Dendritic cell treated with granulocyte-macrophage colony-stimulating factor and Interleukin-4, amounts not matched to agents 40 ng/mL and 50 ng/mL, for 4 days (primary cell): ENCODE results near the gene OSGEP.
A peak's percentile ranks its signal among the peaks of the same experiment; 100 is the strongest.

ENCODE experiments used
- H3K27ac Mint-ChIP-seq: one replicate; pipeline ENCODE4 v1.8.0; 2022; ENCODE audit warnings: mild to moderate bottlenecking, mixed read lengths
- H3K27me3 Mint-ChIP-seq: one replicate; pipeline ENCODE4 v1.8.0; 2022; ENCODE audit warnings: mild to moderate bottlenecking, mixed read lengths
- H3K36me3 Mint-ChIP-seq: one replicate; pipeline ENCODE4 v1.8.0; 2022; ENCODE audit warnings: low read depth, mixed read lengths
- H3K4me1 Mint-ChIP-seq: one replicate; pipeline ENCODE4 v1.8.0; 2022; ENCODE audit warnings: low read depth, mixed read lengths
- H3K4me3 Mint-ChIP-seq: one replicate; pipeline ENCODE4 v1.8.0; 2022; ENCODE audit warnings: mild to moderate bottlenecking, moderate library complexity, mixed read lengths
- H3K9me3 Mint-ChIP-seq: one replicate; pipeline ENCODE4 v1.8.0; 2022; ENCODE audit warnings: mixed read lengths
- intact Hi-C: fragments of 100-400 bp; cut with micrococcal nuclease; formaldehyde crosslinking; loops from one replicate; pipeline ENCODE4 v1.15.0; 2022

The OSGEP gene

DNA sequence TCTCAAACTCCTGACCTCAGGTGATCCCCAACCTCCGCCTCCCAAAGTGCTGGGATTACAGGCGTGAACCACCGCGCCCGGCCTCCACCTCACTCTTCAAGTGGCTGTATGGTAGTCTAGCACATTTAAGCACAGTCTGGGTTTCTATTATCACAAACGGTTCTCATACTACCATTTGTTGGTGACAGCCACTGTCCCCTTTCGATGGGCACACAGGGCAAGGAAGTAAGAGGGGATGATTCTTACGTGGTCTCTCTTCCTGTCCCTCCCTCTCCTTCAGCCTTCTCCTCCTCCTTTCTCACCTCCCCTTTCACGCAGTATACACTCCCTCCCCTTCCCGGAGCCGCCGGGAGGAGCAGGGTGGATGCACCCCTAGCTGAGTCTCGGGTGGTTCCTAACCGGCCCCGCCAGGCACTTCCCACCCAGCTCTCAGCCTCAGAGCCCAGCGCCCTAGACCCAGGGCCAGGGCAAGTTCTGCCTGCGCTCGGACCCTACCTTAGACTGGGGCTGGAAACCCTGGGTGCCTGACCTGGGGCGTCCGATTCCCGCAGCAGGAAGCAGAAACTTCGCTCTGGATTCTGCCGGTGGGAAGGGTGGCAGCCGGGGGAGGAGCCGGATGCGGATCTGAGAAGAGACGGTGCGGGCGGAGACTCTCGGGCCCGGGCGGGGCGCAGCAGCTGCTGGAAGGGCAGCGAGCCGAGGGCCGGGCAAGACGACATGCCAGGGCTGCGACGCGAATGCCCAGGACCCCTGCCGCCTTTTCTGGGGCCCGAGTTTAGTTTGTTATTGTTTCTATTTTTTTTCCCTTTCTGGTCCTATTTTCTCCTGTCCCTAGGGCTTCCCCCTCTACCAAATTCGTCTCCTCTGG, 41.5 kb downstream of the OSGEP start, which contains the start of gene TEP1:
TEP1 (minus strand) TSS at position 626 of the 868 bp plus-strand sequence. CDS start 5,062 bp downstream, outside the sequence.
- H3K27me3 Mint-ChIP-seq, result no peaks in the 10 kb centered on the region
- peaks cover 41% of the 10 kb centered on the region for H3K36me3 Mint-ChIP-seq
- H3K4me3 Mint-ChIP-seq, result peak within 1 kb of the TSS; percentile 95
- H3K27ac Mint-ChIP-seq, result peak within 1 kb of the TSS; percentile 92
- H3K4me1 Mint-ChIP-seq, result peaks cover 44% of the 10 kb centered on the region
- intact Hi-C loops, result loop anchor here (2.0 to 10.0 kb wide), 4 partner anchors 42 to 274 kb away; partner anchors contain the start of genes ANG, APEX1, OSGEP and PARP2
- H3K9me3 Mint-ChIP-seq, result no peaks in the 10 kb centered on the region

GRCh38 chr14:20412411-20412810, 42.2 kb downstream of the OSGEP start:
- H3K9me3 Mint-ChIP-seq, result no peaks in the 10 kb centered on the region
- H3K4me3 Mint-ChIP-seq, result peak overlapping the region; percentile 95
- H3K36me3 Mint-ChIP-seq, result peaks cover 48% of the 10 kb centered on the region
- H3K4me1 Mint-ChIP-seq, result peaks cover 47% of the 10 kb centered on the region
- intact Hi-C loops, result loop anchor here (2.0 to 10.0 kb wide), 4 partner anchors 42 to 275 kb away; partner anchors contain the start of genes ANG, APEX1, OSGEP and PARP2
- no peaks in the 10 kb centered on the region for H3K27me3 Mint-ChIP-seq
- peak overlapping the region; percentile 92 for H3K27ac Mint-ChIP-seq

- Mint-ChIP-seq H3K27ac (peak overlapping the region; percentile 4), H3K9me3 (no peaks in the 10 kb centered on the region), H3K4me3 (no peak overlapping the region), H3K36me3 (peaks cover 80% of the 10 kb centered on the region), H3K4me1 (peaks cover 59% of the 10 kb centered on the region), H3K27me3 (no peaks in the 10 kb centered on the region)
- intact Hi-C loops, result no loop called here
These were observed 45.4 kb downstream of the OSGEP start for GRCh38 chr14:20409226-20409625.

GRCh38 chr14:20403521-20403920, 51.1 kb downstream of the OSGEP start:
- Mint-ChIP-seq H3K27ac (no peak overlapping the region), H3K4me1 (peaks cover 28% of the 10 kb centered on the region), H3K9me3 (no peaks in the 10 kb centered on the region), H3K36me3 (peaks cover 99% of the 10 kb centered on the region), H3K4me3 (no peak overlapping the region), H3K27me3 (no peaks in the 10 kb centered on the region)
- intact Hi-C loops, result no loop called here

DNA sequence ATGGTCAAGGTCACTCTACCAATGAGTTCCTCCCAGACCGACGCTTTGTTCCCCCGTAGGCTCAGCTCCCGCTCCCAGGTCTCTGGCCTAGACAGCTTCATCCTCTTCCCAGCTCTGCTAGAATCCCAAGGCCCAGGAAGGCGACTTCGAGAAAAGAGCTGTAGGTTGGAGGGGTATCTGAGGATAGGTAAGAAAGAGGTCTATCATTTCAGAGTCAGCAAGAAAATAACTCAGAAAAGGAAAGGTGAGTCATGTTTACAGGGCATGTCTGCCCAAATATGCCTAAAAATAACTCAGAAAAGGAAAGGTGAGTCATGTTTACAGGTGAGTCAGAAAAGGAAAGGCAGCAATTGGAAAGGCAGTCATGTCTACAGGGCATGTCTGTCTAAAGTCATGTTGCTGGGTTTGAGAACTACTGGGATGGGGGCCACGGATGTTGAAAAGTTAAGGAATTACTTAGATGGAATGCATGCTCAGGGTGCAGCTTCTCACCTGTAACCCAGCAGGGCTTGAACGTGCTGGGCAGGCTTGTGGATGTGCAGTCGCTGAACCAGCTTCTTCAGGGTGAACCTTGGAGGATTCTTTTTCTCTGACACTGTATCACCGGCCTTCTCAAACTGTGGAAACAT, 53.5 kb downstream of the OSGEP start:
- Mint-ChIP-seq H3K9me3 (no peaks in the 10 kb centered on the region), H3K27me3 (no peaks in the 10 kb centered on the region), H3K36me3 (peaks cover 95% of the 10 kb centered on the region), H3K4me1 (peaks cover 19% of the 10 kb centered on the region), H3K27ac (no peak overlapping the region), H3K4me3 (no peak overlapping the region)
- intact Hi-C loops, result no loop called here

DNA sequence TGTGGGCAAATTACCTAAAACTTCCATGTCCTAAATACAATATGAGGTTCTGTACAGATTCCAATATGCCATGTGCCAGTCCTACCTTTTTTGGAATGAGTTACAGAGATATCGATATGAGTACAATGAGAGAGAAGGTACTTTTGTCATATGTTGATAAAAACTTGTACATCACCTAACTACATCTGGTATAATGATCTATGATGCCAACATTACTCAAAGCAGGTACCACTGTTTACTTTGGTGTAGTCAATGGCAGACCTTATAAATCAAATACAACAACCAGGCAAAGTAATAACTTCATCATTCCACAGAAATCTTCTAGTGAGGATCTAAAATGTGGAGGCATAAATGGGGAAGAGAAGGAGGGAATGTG, 54.0 kb downstream of the OSGEP start:
- no peak overlapping the region for H3K27ac Mint-ChIP-seq
- peaks cover 95% of the 10 kb centered on the region for H3K36me3 Mint-ChIP-seq
- no peaks in the 10 kb centered on the region for H3K27me3 Mint-ChIP-seq
- no peaks in the 10 kb centered on the region for H3K9me3 Mint-ChIP-seq
- peaks cover 14% of the 10 kb centered on the region for H3K4me1 Mint-ChIP-seq
- no peak overlapping the region for H3K4me3 Mint-ChIP-seq
- intact Hi-C loops, result no loop called here

- no peaks in the 10 kb centered on the region for H3K27me3 Mint-ChIP-seq
- no peak overlapping the region for H3K4me3 Mint-ChIP-seq
- H3K36me3 Mint-ChIP-seq, result peaks cover 95% of the 10 kb centered on the region
- H3K4me1 Mint-ChIP-seq, result peaks cover 6% of the 10 kb centered on the region
- intact Hi-C loops, result no loop called here
- H3K27ac Mint-ChIP-seq, result no peak overlapping the region
- no peaks in the 10 kb centered on the region for H3K9me3 Mint-ChIP-seq
These were observed 57.1 kb downstream of the OSGEP start for GRCh38 chr14:20397511-20397910.
